Brain pericyte (primary cell): ENCODE data around the gene FAM186B.

Source experiments
- DNase-seq: peaks from one replicate; pipeline ENCODE4 v3.0.0-alpha.2; 2012; ENCODE audit warnings: low read depth, low spot score

The FAM186B gene

DNA sequence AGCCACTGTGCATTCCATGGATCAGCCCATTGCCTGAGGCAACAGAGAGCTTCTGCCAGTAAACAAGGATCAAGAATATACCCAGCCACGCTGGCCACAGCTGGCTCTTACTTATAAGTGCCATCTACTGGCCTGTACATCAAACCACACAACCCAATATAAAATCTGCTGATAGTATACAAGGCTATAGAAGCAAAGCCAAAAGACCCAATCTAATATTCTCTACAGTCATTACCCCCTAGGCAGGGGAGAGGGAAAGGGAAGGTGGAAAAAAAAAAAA is 4.4 kb upstream of the FAM186B start:
- DNase-seq: no peak

DNA sequence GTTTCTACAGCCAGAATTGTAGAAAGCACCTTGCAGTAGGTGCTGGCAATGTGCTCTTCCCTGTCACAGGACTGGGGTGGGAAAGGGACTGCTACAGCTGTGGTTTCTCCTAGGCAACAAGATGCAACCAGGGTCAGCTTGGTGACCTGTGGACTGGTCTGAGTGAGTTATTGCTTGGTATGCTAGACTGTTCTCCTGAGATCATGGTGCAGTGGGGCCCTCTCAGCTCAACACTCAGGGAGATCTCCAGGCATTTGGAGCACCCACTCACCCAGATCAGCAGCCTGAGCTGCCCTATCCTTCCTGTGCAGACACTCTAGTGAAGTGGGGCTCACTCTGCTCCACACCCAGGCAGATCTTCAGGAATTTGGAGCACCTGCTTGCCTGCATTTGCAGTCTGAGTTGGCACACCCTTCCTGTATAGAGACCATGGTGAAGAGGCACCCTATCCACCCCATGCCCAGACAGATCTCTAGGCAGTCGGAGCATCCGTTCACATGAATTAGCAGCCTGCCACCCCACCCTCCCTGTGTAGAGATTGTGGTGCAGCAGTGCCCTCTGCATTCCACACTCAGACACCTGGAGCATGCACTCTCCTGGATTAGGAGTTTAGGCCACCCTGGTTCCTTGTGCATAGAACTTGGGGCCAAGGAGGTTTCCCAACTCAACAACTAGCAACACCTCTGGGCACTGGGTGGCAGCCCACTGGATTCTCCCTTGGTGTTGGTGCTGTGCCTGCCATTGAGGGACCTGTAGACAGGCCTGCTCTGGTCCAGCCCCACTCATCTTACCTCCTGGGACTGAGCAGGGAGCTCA is 3.8 kb upstream of the FAM186B start:
- no peak for DNase-seq

DNA sequence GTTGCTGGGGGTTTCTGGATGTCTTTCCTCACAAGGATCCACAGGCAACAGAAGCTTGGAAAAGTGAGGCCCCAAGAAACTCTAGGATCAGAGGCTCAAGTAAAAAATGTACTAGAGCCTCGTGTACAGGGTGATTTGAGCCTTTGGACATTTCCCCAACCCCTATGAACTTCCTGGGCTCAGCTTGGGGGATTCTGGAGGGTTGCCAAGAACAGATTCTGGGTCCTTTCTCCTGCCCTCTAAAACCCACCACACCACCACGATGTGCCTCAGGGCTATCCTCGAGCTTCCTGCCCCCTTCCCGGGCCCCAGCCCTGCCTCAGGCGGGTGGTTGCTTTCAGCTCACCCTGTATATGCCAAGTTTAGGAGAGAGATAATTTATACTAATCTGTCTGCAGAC is 583 bp downstream of the FAM186B start:
- DNase-seq: no peak

DNA sequence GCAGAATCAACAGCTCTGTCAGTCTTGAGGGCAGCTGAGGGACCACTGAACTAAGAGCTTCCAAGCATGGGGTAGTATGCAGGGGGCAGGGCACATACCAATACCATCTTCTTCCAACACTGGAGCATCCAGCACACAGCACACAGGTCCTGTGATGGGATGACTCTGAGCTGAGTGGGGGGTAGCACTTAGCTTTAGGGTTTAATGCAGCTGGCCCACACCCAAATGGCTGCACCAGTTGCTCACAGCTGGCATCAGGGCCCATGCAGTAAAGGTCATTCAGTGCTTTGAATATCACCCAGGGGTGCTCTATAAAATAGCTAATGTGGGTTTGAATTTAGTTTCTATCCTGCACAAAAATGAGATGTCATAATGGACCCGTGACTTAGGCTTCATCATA is 1.7 kb downstream of the FAM186B start:
- DNase-seq: no peak

DNA sequence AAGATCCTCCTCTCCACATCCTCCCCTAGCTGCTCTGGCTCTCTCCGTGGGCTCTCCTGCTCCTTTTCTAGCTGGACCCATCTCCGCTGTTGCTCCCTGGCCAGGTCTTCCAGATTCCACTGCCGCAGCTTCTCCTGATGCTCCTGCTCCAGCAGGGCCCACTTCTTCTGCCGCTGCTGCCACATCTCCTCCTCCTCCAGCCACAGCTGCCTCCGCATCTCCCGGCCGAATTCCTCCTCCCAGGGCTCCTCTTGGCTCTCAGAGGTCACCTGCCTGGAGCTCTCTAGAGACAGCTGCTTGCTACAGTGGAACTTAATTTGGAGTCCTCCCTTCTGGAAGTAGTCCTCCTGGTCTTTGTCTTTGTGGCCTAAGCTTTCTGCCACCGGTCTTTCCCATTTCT is 5.5 kb downstream of the FAM186B start:
- DNase-seq: no peak

DNA sequence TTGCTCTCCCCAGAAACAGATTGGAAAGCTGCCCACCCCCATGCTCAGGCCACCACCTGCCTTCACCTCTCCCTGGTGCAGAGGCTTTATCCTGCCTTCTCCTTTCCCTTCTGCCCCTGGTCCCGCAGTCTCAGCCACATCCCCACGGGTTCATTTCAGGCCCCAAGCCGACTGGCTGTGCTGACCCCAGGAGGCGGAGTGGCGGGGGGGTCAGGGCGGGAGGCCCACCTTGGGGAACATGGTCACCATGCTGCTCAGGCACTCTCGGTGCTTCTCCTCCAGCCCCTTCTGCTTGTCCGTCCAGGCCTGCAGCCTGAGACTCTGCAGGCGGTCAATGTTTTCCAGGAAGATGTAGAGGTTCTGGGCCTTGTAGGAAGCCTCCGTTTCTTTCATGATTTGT is 6.9 kb downstream of the FAM186B start:
- no peak for DNase-seq

DNA sequence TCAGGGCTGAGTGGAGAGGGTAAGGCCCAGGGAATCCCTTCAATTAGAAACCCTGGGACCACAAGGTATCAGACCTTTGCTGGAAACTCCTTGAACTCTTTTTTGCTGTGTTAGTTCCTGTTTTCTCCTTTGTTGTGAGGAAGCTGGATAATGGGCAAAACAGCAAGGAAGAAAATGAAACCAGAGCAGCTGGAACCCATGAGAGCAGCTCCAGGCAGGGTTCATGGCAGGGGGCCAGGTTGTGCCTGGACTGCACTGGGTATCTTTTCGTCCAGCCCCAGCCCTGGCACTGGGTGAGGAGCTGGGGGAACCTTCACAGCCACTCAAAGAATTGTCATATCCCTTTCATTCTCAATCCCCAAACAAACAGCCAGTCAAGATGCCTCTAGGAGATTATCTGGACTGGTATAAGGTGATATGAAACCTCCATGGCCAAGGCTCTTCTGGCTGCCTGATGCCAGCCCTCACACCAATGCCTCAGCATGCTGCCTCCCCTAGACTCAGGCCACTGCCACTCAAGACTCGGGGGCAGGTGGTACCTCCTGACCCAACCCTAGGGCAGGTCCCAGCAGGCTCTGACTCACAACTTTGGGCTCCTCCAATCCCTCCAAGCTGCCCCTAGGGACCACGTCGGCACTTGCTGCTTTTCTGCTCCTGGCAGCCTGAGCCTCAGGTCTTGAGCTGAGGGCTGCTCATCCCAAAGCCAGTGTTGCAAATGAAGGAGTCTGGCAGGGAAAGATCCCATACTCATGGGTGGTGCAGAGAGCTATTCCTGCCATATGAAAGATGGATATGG is 16.5 kb downstream of the FAM186B start:
- no peak for DNase-seq

DNA sequence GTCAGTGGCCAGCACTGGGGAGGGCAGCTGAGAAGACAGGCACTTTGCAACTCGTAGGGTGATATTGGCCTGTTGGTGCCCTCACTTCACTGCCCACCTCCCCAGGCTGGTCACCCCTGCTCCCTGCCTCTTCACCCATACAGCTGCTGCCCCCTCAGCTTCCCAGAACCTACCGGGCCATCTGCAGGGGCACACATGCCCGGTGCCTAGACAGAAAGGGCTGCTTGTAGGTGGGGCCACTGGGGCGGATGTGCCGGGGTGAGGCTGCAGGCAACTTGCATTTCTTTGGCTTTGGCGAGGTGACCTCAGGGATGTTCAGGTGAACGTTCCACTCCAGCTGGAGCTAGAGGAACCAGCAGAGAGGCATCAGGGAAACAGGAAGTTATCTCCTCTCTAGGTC is 17.2 kb downstream of the FAM186B start:
- no peak for DNase-seq

DNA sequence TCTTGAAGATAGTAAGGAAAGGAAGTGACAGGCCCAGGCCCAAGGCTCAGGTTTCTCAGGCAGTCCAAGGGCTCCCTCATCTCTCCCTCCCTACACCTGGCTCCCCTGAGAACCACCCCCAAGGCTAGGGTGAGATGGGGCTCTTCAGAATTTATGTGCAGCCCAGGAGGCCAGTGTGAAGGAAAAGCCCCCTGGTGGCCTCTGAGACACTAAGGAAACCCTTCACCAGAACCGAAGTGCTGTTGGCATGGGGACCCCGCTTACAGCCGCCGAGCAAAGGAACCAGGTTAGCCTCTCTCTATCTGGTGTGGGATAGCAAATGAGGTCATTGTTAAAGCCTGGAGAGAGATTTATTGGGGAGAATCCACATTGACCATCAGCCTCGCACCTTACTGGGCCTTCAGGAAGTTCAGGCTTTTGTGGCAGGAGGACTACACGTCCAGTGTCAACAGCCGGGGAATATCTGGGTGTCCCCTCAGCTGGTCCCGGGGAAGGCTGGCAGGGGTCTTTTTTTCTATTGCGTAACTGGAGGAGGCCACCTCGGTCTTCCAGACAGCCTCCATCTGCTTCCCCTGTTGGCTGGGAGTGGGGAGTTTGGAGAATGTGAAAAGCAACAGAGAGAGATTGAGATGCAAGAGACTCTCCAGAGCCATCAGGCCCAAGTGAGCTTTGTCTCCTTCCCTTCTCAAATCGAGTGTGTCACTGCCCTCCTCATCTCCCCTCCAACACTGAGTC is 18.1 kb downstream of the FAM186B start:
- DNase-seq: no peak

DNA sequence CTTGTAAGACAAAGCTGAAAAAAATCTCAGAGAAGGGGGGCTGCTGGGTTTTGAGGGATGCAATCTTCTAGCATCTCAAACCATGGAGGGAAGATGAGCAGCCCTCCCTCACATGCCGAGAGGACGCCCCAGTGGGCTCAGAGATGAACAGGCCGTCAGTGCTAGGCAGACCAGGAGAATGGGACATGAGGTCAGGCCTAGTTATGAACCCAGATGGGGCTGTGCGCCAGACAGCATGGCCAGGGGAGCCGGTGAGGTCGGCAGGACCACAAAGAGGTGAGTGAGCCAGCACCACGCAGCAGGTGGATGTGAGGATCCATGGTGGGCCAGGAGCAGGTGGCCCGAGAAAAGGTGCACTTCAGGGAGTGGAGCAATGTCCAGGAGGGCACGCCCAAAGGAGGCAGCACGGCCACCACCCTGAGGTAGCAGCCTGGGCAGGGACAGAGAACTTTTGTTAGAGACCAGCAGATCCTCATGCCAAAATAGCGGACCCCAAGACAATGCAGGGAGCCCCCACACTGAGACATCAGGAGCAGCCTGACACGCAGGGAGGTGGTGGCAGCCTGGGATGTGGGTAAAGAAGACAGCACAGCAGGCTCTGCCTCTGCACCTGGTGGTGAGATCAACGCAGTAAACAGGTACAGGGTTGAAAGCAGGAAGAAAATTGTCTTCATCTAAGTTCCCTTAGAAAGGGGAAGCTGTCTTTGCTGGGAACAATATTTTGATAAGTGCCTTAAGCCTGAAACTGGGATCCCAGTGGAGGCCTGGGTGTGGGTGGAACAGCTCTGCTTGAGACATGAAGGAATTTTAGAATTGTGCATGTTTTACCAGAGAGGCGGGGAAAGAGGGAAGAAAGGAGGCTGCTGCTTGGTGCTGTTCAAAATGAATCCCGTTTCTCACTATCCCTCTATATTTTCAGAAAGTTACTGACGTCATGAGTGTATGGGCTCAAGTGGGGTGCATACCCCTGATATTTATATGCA is 19.7 kb downstream of the FAM186B start:
- DNase-seq: no peak

DNA sequence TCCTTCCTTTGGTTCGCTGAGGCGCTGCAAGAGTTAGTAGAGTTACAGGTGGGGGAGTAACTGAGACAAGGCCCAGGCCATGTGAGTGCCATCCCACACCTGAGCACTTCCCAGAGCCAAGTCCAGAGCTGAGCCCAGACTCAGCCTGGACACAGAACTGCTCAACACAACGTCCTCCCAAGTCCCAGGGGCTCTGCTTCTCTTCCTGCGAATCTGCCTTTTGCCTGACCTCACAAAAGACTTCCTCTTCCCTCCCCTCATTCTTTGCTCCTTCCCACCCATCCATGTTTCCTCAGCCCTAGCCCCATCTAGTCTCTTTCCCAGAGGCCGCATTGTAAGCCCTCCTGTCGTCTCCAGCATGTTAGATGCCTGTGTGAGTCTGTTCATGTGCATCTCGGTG is 20.8 kb downstream of the FAM186B start:
- DNase-seq: no peak

DNA sequence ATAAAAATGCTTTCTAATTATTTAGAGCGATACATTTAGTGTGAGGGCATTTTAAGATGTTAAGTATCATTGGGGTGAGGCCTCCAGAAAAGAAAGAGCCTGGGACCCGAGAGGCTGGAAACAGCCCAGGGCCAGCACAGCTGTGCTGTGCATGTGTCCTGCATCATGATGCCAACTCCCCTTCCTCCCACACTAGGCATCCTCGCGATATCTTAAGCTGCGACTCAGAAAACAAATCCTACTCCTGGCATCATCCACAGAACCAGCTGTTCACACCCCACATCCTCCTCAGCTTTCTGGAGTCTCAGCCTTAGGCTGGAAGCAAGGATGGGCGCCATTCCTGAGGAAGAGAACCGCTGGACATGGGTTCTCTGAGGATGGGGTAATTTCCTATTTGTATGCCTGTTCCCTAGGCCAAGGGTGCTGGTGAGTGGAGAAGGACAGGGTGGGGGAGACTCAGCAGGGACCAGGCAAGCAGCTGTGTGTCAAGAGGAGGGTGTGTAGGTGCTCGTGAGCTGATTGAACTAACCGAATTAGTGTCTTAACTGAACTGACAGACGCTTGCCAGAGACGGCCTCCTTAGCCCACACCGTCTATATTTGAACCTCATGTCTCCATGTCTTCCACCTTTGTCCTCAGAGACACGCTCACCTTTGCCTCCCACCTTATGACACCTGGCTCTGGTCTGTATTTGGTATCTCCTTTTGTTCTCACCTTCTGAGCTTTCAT is 21.9 kb downstream of the FAM186B start:
- no peak for DNase-seq

DNA sequence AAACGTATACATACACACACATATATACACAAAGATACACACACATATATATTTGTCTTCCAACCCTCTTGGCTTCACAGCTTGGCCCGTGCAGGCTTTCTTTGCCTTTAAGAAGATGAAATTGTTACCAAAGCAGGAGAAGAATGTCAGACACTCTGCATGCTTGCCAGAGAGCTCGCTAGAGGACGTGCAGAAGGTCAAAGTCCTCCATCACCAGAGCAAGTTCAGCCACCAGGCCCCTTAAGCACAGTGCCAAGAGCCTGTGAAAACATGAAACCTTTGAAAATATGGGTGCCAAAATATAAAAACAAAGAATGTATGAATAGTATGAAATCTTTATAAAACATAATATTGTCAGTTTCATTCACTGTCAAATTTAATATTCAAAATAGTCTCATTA is 22.6 kb downstream of the FAM186B start:
- DNase-seq: no peak

DNA sequence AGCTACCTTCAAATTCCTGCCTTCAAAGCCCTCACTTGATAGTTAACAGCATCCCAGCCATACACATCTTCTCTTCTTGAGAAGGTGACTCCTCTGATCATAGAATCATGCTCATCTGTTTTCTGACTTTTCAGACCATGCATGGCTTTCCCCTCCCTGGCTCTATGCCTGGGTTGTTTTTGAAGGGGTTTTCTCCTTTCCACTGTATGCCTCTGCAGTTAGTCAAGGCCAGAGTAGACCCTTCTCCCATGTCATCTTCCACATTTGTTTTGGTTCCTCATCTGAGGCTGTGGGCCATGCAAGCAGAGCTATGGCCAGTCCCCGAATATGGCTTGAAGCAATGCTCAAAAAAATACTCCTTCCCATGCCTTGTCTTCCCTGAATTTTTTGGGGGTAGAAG is 23.2 kb downstream of the FAM186B start:
- no peak for DNase-seq

DNA sequence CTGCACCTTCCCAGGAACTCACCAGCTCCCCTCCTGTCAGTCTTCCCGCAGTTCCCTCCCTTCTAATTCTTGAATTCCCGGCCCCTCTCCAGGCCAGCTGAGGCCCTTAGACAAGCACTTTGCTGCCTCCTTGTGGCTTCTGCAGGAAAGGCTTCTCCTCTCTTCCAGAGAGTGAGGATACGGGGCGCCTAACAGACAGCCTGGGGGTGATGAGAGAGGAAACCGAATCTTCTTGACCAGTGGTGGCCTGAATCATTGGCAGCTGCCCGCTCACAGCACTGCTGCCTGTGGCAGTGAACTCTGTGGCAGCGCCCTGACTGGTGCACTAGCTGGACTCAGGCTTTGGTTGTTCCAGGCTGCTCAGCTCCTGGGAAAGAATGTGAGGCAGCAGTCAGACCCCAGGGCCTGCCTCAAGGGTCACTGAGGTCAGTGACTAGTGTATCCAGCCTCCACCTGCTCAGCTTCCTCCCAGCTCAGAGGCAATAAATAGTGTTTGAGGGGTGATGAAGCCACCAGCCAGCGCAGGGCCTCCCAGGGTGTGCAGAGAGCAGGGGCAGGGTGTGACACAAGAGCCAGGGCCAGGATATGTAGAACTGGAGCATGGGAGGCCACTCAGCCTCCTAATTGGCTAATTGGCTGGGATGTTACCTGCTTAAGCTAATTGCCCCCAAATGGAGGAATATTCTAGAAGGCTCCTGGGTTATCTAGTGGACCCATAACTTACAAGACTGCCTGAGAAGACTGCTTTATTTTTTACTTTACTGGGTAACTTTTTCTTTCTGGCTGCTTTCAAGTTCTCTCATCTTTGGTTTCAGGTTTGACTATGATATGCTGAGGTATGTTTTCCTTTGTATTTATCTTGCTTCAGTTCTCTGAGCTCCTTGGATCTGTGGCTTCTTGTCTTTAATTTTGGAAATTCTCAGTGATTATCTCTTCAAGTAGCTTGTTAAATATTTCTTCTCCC is 24.6 kb downstream of the FAM186B start:
- peak; percentile 22 for DNase-seq

DNA sequence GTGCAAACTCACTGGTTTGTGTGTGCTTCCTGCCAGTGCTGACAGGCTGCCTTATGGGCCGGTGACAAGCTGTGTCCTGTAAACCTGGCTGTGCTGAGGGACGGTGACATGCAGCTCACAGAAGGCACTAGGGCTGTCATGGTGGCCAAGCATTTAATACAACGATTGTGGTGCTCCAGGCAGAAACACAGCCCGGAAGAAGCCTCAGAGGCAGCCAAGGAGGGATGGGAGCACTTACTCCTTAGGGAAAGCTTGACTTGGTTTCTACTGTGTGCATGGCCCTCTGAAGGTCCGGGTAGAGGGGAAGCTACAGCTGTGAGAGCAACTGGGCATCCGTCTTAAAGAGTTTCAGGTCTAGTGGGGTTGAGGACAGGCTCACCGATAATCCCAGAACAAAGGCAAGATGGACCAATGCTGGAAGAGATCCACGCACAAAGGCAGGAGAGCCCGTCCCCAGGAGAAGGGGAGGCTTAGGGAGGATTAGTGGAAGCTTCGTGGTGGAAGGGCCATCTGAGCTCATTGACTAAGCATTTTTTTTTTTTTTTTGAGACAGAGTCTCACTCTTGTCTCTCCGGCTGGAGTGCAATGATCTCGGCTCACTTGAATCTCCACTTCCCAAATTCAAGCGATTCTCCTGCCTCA is 26.8 kb downstream of the FAM186B start:
- no peak for DNase-seq

DNA sequence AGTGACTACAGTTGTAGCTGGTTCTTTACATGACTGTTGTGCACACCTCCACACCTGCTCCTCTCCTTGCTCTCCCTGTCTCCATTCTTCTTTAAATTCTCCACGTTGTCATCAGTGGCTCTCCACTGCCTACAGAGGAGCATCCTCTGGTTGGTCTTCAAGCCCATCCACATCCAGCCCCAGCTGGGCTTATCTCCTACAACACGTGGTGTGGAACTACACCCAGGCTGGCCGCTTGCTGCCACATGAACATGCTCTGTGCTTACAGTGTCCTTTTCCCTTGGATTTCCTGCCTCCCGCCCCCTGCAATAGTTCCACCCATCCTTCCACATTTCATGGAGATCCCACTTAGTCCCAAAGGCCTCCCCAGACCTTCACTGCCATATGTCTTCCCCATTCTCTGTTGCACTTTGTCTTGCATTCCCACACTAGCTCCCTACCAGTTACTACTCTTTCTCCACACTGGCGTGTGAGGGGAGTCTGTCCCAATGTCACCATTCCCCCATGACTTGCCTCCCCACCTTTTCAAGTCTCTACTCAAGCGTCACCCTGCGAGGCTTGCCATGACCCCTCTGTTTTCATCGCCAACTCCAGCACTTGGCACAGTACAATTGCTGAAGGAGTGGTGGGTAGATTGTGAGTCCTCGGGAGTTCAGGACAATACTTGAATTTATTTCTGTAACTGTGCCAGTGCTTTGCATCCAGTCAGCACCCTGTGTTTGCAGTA is 27.7 kb downstream of the FAM186B start:
- no peak for DNase-seq

DNA sequence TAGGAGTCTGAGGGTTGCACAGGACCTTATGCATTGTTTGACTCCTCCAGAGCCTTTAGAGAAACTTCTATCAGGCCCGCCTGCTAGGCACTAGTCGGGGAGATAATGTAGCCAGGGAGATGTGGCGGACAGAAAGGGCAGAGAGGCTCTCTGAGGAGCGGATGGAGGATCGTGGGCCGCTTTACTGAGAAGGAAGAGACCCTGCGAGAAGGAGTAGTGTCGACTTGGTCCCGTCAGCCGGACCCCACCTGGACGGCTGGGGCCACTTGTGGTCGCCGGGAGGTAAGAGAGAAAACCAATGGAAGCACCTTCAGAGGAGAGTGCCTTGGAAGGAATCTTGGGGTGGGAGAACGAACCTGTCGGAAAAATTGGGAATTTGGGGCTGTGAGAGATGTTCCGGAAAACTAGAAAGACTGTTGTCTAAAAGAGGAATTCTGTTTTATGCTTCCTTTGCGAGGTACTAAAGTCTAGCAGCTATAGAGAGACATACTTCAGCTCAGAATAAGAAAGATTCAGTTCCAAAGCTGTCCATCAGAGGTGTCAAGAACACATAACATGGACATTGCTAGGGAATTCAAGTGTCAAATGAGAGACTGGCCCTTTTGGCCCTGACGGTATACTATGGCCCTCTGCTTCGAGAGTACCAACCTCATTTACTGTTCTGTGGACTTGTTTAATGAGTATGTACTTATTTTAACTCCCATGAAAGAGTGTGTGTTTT is 36.8 kb downstream of the FAM186B start:
- no peak for DNase-seq
